ENCODE results near the gene PTPRM.
A peak's percentile ranks its signal among the peaks of the same experiment; 100 is the strongest.

PTPRM gene

DNA sequence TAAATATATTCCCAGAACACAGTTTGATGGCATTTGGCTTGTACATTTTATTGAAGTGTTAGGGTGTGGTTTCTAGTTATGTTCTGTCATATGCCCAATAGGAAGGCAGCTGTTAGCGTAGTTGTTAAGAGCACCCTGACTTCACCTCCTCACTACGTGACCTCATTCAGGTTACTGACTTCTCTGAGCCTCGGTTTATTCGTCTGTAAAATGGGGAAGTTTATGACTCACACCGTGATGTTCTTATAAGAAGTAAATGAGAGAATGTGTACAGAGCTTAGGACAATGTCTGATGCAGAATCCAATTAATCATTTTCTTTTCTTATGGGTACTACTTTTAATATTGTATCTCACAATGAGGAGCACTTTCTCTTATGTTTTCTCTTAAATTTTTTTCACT is 226.0 kb downstream of the PTPRM start:
- Histone ChIP-seq H3K9me3 (ENCODE audit: control insufficient read depth, low read length) (no peaks in the 10 kb centered on the region), H3K4me3 (ENCODE audit: extremely low read depth, insufficient read depth, low read length, poor library complexity, severe bottlenecking) (no peak overlapping the region), H3K4me1 (ENCODE audit: control insufficient read depth, insufficient read depth, low read length, poor library complexity, severe bottlenecking) (peaks cover 8% of the 10 kb centered on the region), H3K36me3 (ENCODE audit: control insufficient read depth, insufficient read depth, low read length) (no peaks in the 10 kb centered on the region), H3K27ac (ENCODE audit: low read depth, low read length, severe bottlenecking) (no peak overlapping the region)
- no CpG with 5 or more reads among the region's 5 CpGs for WGBS, 2 experiments (ENCODE audit: insufficient coverage in 2 of 2)

DNA sequence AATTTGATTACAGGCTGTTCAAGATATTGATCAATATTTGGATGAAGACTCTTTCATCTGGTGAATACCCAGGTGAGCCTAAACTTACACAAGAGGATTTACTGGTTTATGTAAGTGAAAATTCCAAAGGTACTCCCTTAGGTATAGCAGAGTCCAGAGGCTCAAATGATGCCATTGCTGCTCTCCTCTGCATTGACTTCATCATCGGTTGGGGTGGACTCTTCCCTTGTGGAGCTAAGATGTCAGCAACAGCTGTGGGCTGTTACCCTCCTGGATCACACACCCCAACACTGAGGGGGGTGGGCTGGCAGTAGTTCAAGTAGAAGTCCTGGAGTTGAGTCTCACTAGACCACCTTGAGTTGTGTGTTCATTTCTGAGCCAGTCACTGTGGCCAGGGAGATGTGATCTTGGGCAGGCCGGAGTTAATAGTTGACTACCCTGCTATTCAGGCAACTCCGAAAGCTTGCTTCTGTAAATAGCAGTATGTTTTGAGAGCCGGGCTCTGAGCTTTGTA is 236.9 kb downstream of the PTPRM start:
- Histone ChIP-seq H3K27ac (ENCODE audit: low read depth, low read length, severe bottlenecking) (no peak overlapping the region), H3K4me1 (ENCODE audit: control insufficient read depth, insufficient read depth, low read length, poor library complexity, severe bottlenecking) (no peaks in the 10 kb centered on the region), H3K4me3 (ENCODE audit: extremely low read depth, insufficient read depth, low read length, poor library complexity, severe bottlenecking) (no peak overlapping the region), H3K9me3 (ENCODE audit: control insufficient read depth, low read length) (no peaks in the 10 kb centered on the region), H3K36me3 (ENCODE audit: control insufficient read depth, insufficient read depth, low read length) (no peaks in the 10 kb centered on the region)
- 86 to 100% methylated on average over 2 to 3 of the region's 4 CpGs for WGBS, 2 experiments (ENCODE audit: insufficient coverage in 2 of 2)

DNA sequence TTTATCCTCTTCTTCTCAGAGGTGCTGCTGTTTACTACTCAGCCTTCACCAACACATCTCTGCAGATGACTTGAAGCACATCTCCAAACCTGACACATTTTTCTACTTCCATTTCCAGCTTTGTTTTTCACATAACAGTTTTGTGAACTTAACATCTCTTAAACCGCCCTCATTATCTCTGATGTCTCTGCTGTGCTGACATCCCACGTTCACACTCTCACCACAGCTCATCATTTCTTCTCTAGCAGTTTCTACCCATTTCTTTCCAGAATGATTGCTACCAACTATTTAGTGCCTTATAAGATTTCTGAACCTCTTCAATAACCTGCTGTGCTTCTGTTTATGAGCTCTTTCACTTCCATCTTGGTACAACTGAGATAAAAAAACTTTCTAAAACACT is 238.0 kb downstream of the PTPRM start:
- Histone ChIP-seq H3K4me3 (ENCODE audit: extremely low read depth, insufficient read depth, low read length, poor library complexity, severe bottlenecking) (no peak overlapping the region), H3K4me1 (ENCODE audit: control insufficient read depth, insufficient read depth, low read length, poor library complexity, severe bottlenecking) (no peaks in the 10 kb centered on the region), H3K27ac (ENCODE audit: low read depth, low read length, severe bottlenecking) (no peak overlapping the region), H3K9me3 (ENCODE audit: control insufficient read depth, low read length) (no peaks in the 10 kb centered on the region), H3K36me3 (ENCODE audit: control insufficient read depth, insufficient read depth, low read length) (no peaks in the 10 kb centered on the region)
- WGBS, 2 experiments (ENCODE audit: insufficient coverage in 2 of 2) = 88 to 92% methylated on average over 2 of the region's 2 CpGs

DNA sequence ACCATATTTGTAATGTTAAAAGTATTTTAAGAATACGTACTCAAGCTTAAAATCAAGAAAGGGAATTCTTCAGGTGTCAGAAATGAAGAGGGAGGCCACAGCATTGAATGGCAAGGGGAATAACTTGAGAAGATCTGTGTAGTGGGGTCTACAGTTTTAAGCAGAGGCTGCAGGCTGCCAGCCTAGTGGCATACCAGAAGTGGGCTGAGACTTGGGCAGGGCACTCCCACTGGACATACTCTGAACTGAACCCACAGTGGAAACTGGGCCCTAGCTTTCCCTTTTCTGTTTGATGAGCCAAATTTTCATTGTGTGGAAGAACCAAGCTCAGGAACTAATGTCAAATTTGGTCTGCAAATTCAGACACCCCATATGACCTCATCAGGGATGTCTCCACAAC is 238.8 kb downstream of the PTPRM start:
- no CpG with 5 or more reads among the region's 1 CpG for WGBS, 2 experiments (ENCODE audit: insufficient coverage in 2 of 2)
- H3K4me1 ChIP-seq (ENCODE audit: control insufficient read depth, insufficient read depth, low read length, poor library complexity, severe bottlenecking) = no peaks in the 10 kb centered on the region
- no peak overlapping the region for H3K4me3 ChIP-seq (ENCODE audit: extremely low read depth, insufficient read depth, low read length, poor library complexity, severe bottlenecking)
- no peaks in the 10 kb centered on the region for H3K9me3 ChIP-seq (ENCODE audit: control insufficient read depth, low read length)
- H3K27ac ChIP-seq (ENCODE audit: low read depth, low read length, severe bottlenecking) = no peak overlapping the region
- H3K36me3 ChIP-seq (ENCODE audit: control insufficient read depth, insufficient read depth, low read length) = no peaks in the 10 kb centered on the region

DNA sequence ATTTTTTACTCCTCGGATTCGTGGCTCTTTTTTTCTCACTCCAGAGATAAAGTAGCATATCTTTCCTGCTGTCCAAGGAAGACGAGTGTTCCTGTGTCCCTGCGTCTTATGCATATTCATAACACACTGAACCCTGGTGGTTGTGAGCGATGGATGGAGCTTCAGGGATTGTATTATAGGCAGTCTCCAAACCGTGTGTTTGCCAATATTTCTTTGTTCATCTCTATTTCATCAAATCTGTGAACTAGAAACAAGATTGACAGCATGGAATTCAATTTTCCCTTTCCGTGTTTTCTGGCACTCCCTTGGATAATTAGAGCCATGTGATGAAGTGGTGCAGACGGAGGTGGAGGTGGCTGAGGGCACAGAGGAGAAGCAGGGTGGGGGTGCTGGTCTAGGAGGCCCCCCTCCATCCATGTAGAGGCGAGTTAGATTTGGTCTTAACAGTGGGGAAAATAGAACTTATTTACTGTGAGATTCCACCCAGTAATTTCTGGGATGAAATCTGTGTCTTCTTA is 240.9 kb downstream of the PTPRM start:
- H3K4me3 ChIP-seq (ENCODE audit: extremely low read depth, insufficient read depth, low read length, poor library complexity, severe bottlenecking) = no peak overlapping the region
- peaks cover 9% of the 10 kb centered on the region for H3K4me1 ChIP-seq (ENCODE audit: control insufficient read depth, insufficient read depth, low read length, poor library complexity, severe bottlenecking)
- peaks cover 2% of the 10 kb centered on the region for H3K9me3 ChIP-seq (ENCODE audit: control insufficient read depth, low read length)
- H3K27ac ChIP-seq (ENCODE audit: low read depth, low read length, severe bottlenecking) = no peak overlapping the region
- WGBS, 2 experiments (ENCODE audit: insufficient coverage in 2 of 2) = 78 to 81% methylated on average over 4 of the region's 9 CpGs
- no peaks in the 10 kb centered on the region for H3K36me3 ChIP-seq (ENCODE audit: control insufficient read depth, insufficient read depth, low read length)

DNA sequence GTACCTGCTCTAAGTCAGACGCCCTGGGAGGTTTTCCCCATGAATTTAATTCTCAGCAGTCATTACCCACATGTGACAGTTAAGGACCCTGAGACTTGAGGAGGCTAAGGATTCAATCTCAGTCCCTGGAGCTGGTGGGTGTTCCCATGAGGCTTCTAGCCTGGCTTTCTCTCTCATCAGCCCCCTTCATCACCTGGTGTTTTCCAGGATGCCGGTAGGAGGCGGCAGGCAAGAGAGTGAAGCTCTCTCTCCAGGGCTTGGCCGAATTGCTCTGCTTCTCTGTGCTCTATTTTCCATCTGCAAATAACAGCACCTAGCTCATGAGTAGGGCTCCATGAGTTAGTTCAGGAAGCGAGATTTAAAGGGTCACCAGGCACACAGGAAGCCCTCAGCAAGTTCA is 241.9 kb downstream of the PTPRM start:
- Histone ChIP-seq H3K9me3 (ENCODE audit: control insufficient read depth, low read length) (peaks cover 8% of the 10 kb centered on the region), H3K27ac (ENCODE audit: low read depth, low read length, severe bottlenecking) (no peak overlapping the region), H3K4me3 (ENCODE audit: extremely low read depth, insufficient read depth, low read length, poor library complexity, severe bottlenecking) (no peak overlapping the region), H3K36me3 (ENCODE audit: control insufficient read depth, insufficient read depth, low read length) (no peaks in the 10 kb centered on the region), H3K4me1 (ENCODE audit: control insufficient read depth, insufficient read depth, low read length, poor library complexity, severe bottlenecking) (peaks cover 9% of the 10 kb centered on the region)
- WGBS, 2 experiments (ENCODE audit: insufficient coverage in 2 of 2) = 50 to 85% methylated on average over 2 of the region's 5 CpGs

DNA sequence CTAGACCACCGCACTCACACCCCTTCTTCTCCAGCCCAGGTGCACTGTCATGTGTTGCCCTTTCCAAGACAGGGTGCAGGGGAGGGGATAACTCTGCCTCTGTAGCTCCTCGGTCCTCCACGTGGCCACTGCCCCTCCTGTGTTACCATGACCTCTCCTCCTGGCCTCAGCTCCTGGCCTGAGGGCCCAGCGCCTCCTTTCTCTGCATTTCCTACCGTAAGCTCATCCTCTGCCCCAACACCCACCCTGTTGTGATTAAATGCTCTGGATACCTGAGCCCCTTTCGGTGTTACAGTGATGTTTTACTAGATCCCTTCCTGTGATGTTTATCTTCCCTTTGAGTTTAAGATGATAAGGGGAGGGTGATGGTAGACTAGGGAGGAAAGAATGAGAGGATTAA is 242.3 kb downstream of the PTPRM start:
- Histone ChIP-seq H3K9me3 (ENCODE audit: control insufficient read depth, low read length) (peaks cover 12% of the 10 kb centered on the region), H3K36me3 (ENCODE audit: control insufficient read depth, insufficient read depth, low read length) (no peaks in the 10 kb centered on the region), H3K4me1 (ENCODE audit: control insufficient read depth, insufficient read depth, low read length, poor library complexity, severe bottlenecking) (peaks cover 9% of the 10 kb centered on the region), H3K27ac (ENCODE audit: low read depth, low read length, severe bottlenecking) (no peak overlapping the region), H3K4me3 (ENCODE audit: extremely low read depth, insufficient read depth, low read length, poor library complexity, severe bottlenecking) (no peak overlapping the region)
- 93 to 96% methylated on average over 4 of the region's 6 CpGs for WGBS, 2 experiments (ENCODE audit: insufficient coverage in 2 of 2)

DNA sequence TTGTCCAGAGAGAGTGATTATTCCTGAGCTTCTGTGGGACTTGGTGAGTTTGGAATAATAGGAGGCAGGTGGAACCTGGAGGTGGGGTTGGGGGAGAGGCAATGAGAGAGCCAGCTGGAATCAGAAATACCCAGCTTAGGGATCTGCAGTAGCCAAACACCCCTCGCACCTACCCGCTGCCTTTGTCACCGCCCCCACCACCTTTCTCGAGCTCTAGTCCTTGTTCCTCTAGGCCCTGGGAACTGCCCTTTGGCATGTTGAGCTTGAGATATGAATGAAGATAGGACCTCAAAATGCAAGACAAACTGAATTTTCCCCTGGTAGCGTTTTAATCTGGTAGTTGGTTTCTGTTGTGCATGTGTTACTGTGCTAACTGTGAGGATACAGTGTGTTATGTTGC is 242.9 kb downstream of the PTPRM start:
- H3K4me1 ChIP-seq (ENCODE audit: control insufficient read depth, insufficient read depth, low read length, poor library complexity, severe bottlenecking) = peaks cover 9% of the 10 kb centered on the region
- H3K4me3 ChIP-seq (ENCODE audit: extremely low read depth, insufficient read depth, low read length, poor library complexity, severe bottlenecking) = no peak overlapping the region
- WGBS, 2 experiments (ENCODE audit: insufficient coverage in 2 of 2) = 90 to 100% methylated on average over 1 of the region's 5 CpGs
- no peak overlapping the region for H3K27ac ChIP-seq (ENCODE audit: low read depth, low read length, severe bottlenecking)
- H3K9me3 ChIP-seq (ENCODE audit: control insufficient read depth, low read length) = peaks cover 17% of the 10 kb centered on the region
- H3K36me3 ChIP-seq (ENCODE audit: control insufficient read depth, insufficient read depth, low read length) = no peaks in the 10 kb centered on the region

DNA sequence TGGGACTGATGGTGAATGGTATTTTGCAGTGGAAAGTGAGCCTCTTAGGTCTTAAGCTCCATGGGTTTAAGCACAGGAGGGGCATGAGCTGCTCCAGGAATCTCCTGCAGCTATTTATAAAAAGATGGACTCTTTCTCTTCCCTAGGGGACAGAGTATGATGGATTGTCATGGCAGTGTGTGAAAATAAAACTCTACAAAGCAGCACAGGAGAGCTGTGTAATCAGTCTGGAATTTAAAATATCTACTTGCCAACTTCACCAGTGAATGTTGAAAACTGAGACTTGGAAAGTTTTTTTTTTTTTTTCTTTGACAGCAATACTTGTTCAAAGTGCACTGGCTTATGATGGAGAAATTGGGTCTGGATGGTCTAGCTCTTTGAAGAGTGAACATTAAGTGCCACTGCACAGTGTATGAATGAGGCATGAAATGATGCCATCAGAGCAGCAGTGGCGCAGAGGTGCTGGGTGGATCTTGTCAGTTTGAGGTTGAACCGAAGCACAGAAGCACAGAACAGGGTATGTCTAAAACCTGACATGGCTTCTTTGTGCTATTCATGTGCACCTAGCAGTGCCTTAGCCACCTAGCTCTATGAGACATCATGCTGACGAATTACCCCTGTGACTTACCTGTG is 245.4 kb downstream of the PTPRM start:
- Histone ChIP-seq H3K4me3 (ENCODE audit: extremely low read depth, insufficient read depth, low read length, poor library complexity, severe bottlenecking) (no peak overlapping the region), H3K36me3 (ENCODE audit: control insufficient read depth, insufficient read depth, low read length) (no peaks in the 10 kb centered on the region), H3K27ac (ENCODE audit: low read depth, low read length, severe bottlenecking) (peak overlapping the region; percentile 60), H3K4me1 (ENCODE audit: control insufficient read depth, insufficient read depth, low read length, poor library complexity, severe bottlenecking) (peaks cover 9% of the 10 kb centered on the region), H3K9me3 (ENCODE audit: control insufficient read depth, low read length) (peaks cover 30% of the 10 kb centered on the region)
- WGBS, 2 experiments (ENCODE audit: insufficient coverage in 2 of 2) = 96 to 100% methylated on average over 3 of the region's 3 CpGs

DNA sequence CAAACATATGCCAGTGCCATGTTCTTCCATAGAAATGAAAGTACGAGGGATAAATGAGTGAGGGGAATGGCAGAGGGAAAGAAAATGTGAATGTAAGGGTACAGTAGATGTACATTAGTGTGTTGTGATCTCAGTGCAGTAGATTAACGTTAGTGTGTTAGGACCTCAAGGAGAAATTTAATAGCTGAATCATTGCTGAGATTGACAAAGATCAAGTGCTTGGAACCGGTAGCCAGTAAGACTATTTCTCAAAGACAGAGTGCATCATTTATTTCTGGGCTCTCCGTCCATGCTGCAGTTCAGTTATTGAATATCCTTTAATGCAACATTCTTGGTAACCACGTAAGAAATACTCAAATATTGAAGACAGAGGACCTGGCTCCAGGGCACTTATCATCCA is 246.0 kb downstream of the PTPRM start:
- 98% methylated on average over 5 of the region's 5 CpGs for WGBS, 2 experiments (ENCODE audit: insufficient coverage in 2 of 2)
- Histone ChIP-seq H3K4me3 (ENCODE audit: extremely low read depth, insufficient read depth, low read length, poor library complexity, severe bottlenecking) (no peak overlapping the region), H3K4me1 (ENCODE audit: control insufficient read depth, insufficient read depth, low read length, poor library complexity, severe bottlenecking) (peaks cover 9% of the 10 kb centered on the region), H3K27ac (ENCODE audit: low read depth, low read length, severe bottlenecking) (no peak overlapping the region), H3K9me3 (ENCODE audit: control insufficient read depth, low read length) (peaks cover 30% of the 10 kb centered on the region), H3K36me3 (ENCODE audit: control insufficient read depth, insufficient read depth, low read length) (no peaks in the 10 kb centered on the region)

DNA sequence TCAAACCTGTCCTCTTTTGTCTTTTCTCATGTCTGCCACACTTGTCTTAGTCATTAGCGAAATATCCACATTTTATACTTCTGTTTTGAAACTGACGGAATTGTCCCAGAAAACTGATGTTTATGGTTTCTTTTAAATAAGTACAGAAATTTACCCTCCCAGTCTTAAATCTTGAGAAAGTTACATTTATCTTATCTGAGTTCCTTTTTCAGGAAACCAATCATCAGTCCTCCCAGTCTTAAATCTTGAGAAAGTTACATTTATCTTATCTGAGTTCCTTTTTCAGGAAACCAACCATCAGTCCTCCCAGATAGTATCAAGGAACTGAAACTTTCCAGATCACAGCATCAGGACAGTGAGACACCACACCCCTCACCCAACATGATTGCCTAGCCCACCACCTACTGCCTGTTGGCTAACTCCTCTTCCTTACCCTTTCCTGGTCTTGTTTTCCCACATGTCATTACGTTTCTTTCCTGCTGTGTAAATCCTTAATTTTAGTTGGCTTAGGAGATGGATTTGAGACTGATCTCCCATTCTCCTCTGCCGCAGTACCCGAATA is 247.7 kb downstream of the PTPRM start:
- Histone ChIP-seq H3K36me3 (ENCODE audit: control insufficient read depth, insufficient read depth, low read length) (no peaks in the 10 kb centered on the region), H3K9me3 (ENCODE audit: control insufficient read depth, low read length) (peaks cover 30% of the 10 kb centered on the region), H3K4me1 (ENCODE audit: control insufficient read depth, insufficient read depth, low read length, poor library complexity, severe bottlenecking) (peaks cover 9% of the 10 kb centered on the region), H3K27ac (ENCODE audit: low read depth, low read length, severe bottlenecking) (no peak overlapping the region), H3K4me3 (ENCODE audit: extremely low read depth, insufficient read depth, low read length, poor library complexity, severe bottlenecking) (no peak overlapping the region)
- WGBS, 2 experiments (ENCODE audit: insufficient coverage in 2 of 2) = 100% methylated on average over 1 of the region's 5 CpGs

All from mesodermal cell (in vitro differentiated cells).